T-cell (primary cell): Measurements from ENCODE around the gene ZSWIM6. TPM values are rescaled to one million over a fixed set of nuclear protein-coding genes. Genes with fewer than 3 reads are reported as not detected.

Experiments used
- ATAC-seq, 4 experiments: fragments of 200-7000 bp in 3 of 4; fragments of 150-1000 bp in 1 of 4; cut with Tn5 transposase; replicated peaks in 1 of 4; 1 replicate in 3 of 4; 2 replicates in 1 of 4; pipeline ENCODE4 v1.10.0; 2021; ENCODE audit warnings: moderate library complexity in 3 of 4, mild to moderate bottlenecking in 2 of 4, moderate number of reproducible peaks in 1 of 4
- CTCF ChIA-PET, 2 donors: fragments of 300-600 bp; sonication (Branson Sonifier 250); formaldehyde crosslinking; loops; one replicate each; lab custom pipeline; 2022; ENCODE audit warnings: antibody characterized with exemption in 2 of 2; lab: Charles Lee
- POLR2A ChIA-PET, 2 donors: fragments of 300-600 bp; sonication (Branson Sonifier 250); formaldehyde crosslinking; loops; one replicate each; lab custom pipeline; 2022; ENCODE audit warnings: antibody characterized with exemption in 2 of 2; lab: Charles Lee
- DNase-seq, 35 experiments: peaks; one replicate each; pipeline versions ENCODE4 v3.0.0 to v3.0.0-alpha.2; 2013 to 2023
- H3K27ac ChIP-seq: one replicate; pipeline ENCODE4 v1.5.1; 2013; ENCODE audit warnings: low read length
- H3K27me3 ChIP-seq, 2 experiments: replicated peaks in 1 of 2; 1 replicate in 1 of 2; 2 replicates in 1 of 2; pipeline versions ENCODE4 v1.6.1 to v1.7.0; 2013; ENCODE audit warnings: low read length in 1 of 2, mixed read lengths in 1 of 2; ENCODE audit not compliant: control insufficient read depth in 2 of 2, insufficient read depth in 2 of 2; ENCODE audit errors: extremely low read depth in 1 of 2
- H3K36me3 ChIP-seq, 2 donors: 1 replicate in 1 of 2; 2 replicates in 1 of 2; pipeline versions ENCODE4 v1.6.1 to v1.7.0; 2013; ENCODE audit warnings: low read length in 1 of 2; ENCODE audit not compliant: control insufficient read depth in 2 of 2, insufficient read depth in 1 of 2; ENCODE audit errors: extremely low read depth in 1 of 2
- H3K4me1 ChIP-seq, 2 experiments: 1 replicate in 1 of 2; 2 replicates in 1 of 2; pipeline versions ENCODE4 v1.6.1 to v1.7.0; 2013; ENCODE audit warnings: low read length in 2 of 2, mixed read lengths in 1 of 2; ENCODE audit not compliant: insufficient read depth in 2 of 2, control insufficient read depth in 1 of 2; ENCODE audit errors: extremely low read depth in 1 of 2
- H3K4me3 ChIP-seq, 2 donors: 1 replicate in 1 of 2; 2 replicates in 1 of 2; pipeline versions ENCODE4 v1.5.1 to v1.7.0; 2013; ENCODE audit warnings: mild to moderate bottlenecking in 2 of 2, low read length in 1 of 2, moderate library complexity in 1 of 2; ENCODE audit not compliant: control insufficient read depth in 1 of 2; ENCODE audit errors: extremely low read depth in 1 of 2
- H3K9me3 ChIP-seq: 2 replicates; pipeline ENCODE4 v1.7.0; 2013
- H3K27ac Mint-ChIP-seq, 2 donors: one replicate each; pipeline ENCODE4 v1.8.0; 2020 to 2021; ENCODE audit warnings: mild to moderate bottlenecking in 2 of 2, mixed read lengths in 2 of 2
- H3K27me3 Mint-ChIP-seq, 2 donors: one replicate each; pipeline ENCODE4 v1.8.0; 2021 to 2022; ENCODE audit warnings: mixed read lengths in 2 of 2
- H3K36me3 Mint-ChIP-seq: one replicate; pipeline ENCODE4 v1.8.0; 2021; ENCODE audit warnings: mixed read lengths
- H3K4me1 Mint-ChIP-seq, 3 donors: one replicate each; pipeline ENCODE4 v1.8.0; 2020 to 2022; ENCODE audit warnings: mixed read lengths in 3 of 3, mild to moderate bottlenecking in 1 of 3
- H3K4me3 Mint-ChIP-seq, 3 donors: one replicate each; pipeline ENCODE4 v1.8.0; 2020 to 2022; ENCODE audit warnings: mild to moderate bottlenecking in 3 of 3, mixed read lengths in 3 of 3, moderate library complexity in 3 of 3
- H3K9me3 Mint-ChIP-seq, 3 donors: one replicate each; pipeline ENCODE4 v1.8.0; 2020 to 2022; ENCODE audit warnings: mixed read lengths in 3 of 3
- WGBS: methylation state at CpG from one replicate; pipeline ENCODE4 v1.1.5; 2013; ENCODE audit warnings: missing lambda C conversion rate; ENCODE audit not compliant: insufficient coverage; 5-methylcytosine and 5-hydroxymethylcytosine counted together
- total RNA-seq, 35 experiments: library from RNA in 6 of 35; stranded (reverse) in 6 of 35; fragments of 120-200 nt in 1 of 35; gene quantifications; one replicate each; pipeline versions ENCODE4 v1.2.1 to v1.2.4 and lab custom pipeline; 2013 to 2026

The ZSWIM6 gene
- total RNA-seq, 5 donors from 2014 or later (not counting 1 experiment from before 2014, with no cell fraction given): 8.3 to 11.3 (median 10.1) TPM

- H3K27ac ChIP-seq: no peak overlapping the region
- peaks cover 22% of the 10 kb centered on the region for H3K36me3 Mint-ChIP-seq
- 100% methylated on average over 2 of the region's 2 CpGs for WGBS
- no peak overlapping the region for H3K4me3 ChIP-seq
- ChIA-PET POLR2A (interaction anchor here in 1 of 2 donors (0.8 kb wide), 1 partner anchor 21 kb away, joined by 3 read pairs; no protein-coding TSS in a partner anchor), CTCF (interaction anchor here (0.7 to 1.2 kb wide), 3 partner anchors 51 to 295 kb away, joined by 3 to 4 read pairs (median 3); no protein-coding TSS in a partner anchor)
- H3K9me3 ChIP-seq: no peaks in the 10 kb centered on the region
- H3K27ac Mint-ChIP-seq: no peak overlapping the region
- ATAC-seq (no peak), DNase-seq (peak in 1 of 35 experiments; percentile 42)
- H3K4me1 Mint-ChIP-seq: peaks cover 31 to 43% (median 34%) of the 10 kb centered on the region in 3 donors
- H3K27me3 Mint-ChIP-seq: no peaks in the 10 kb centered on the region
- peak overlapping the region in 1 of 3 donors; percentile 16 for H3K4me3 Mint-ChIP-seq
- H3K4me1 ChIP-seq: no peaks in the 10 kb centered on the region
- no peaks in the 10 kb centered on the region for H3K27me3 ChIP-seq
- H3K36me3 ChIP-seq: no peaks in the 10 kb centered on the region
- H3K9me3 Mint-ChIP-seq: peaks cover 3 to 10% (median 4%) of the 10 kb centered on the region in 3 donors
These were observed 25.7 kb downstream of the ZSWIM6 start for GRCh38 chr5:61357745-61358144.

- peak in 3 of 35 experiments; percentile 3 to 14 (median 14) for DNase-seq
- Histone ChIP-seq H3K9me3 (no peaks in the 10 kb centered on the region), H3K27ac (no peak overlapping the region), H3K27me3 (no peaks in the 10 kb centered on the region), H3K4me3 (no peak overlapping the region), H3K36me3 (peaks cover 0 to 2% of the 10 kb centered on the region in 2 donors), H3K4me1 (no peaks in the 10 kb centered on the region)
- CTCF ChIA-PET: interaction anchor here in 1 of 2 donors (0.6 to 0.7 kb wide), 2 partner anchors 96 to 126 kb away, joined by 3 read pairs; no protein-coding TSS in a partner anchor
- Mint-ChIP-seq H3K36me3 (peaks cover 31% of the 10 kb centered on the region), H3K9me3 (peaks cover 1 to 2% (median 2%) of the 10 kb centered on the region in 3 donors), H3K4me1 (peaks cover 22 to 33% (median 25%) of the 10 kb centered on the region in 3 donors), H3K4me3 (no peak overlapping the region), H3K27ac (no peak overlapping the region), H3K27me3 (no peaks in the 10 kb centered on the region)
- WGBS: no CpG with 5 or more reads among the region's 2 CpGs
- ATAC-seq: peak in 1 of 4 experiments; percentile 22
- POLR2A ChIA-PET: no interaction called here
These were observed 30.8 kb downstream of the ZSWIM6 start for GRCh38 chr5:61362796-61363368.

GRCh38 chr5:61363401-61364114 lies 31.5 kb downstream of the ZSWIM6 start:
- DNase-seq (no peak), ATAC-seq (no peak)
- Histone ChIP-seq H3K36me3 (peaks cover 0 to 2% of the 10 kb centered on the region in 2 donors), H3K27me3 (no peaks in the 10 kb centered on the region), H3K27ac (no peak overlapping the region), H3K4me1 (no peaks in the 10 kb centered on the region), H3K9me3 (no peaks in the 10 kb centered on the region), H3K4me3 (no peak overlapping the region)
- Mint-ChIP-seq H3K9me3 (no peaks in the 10 kb centered on the region), H3K4me1 (peaks cover 23 to 29% (median 25%) of the 10 kb centered on the region in 3 donors), H3K36me3 (peaks cover 29% of the 10 kb centered on the region), H3K27ac (no peak overlapping the region), H3K27me3 (no peaks in the 10 kb centered on the region), H3K4me3 (no peak overlapping the region)
- WGBS: 100% methylated on average over 2 of the region's 3 CpGs
- CTCF ChIA-PET: interaction anchor here in 1 of 2 donors (0.7 kb wide), 1 partner anchor 125 kb away, joined by 3 read pairs; no protein-coding TSS in a partner anchor
- POLR2A ChIA-PET: no interaction called here

- no peaks in the 10 kb centered on the region for H3K27me3 Mint-ChIP-seq
- CTCF ChIA-PET: interaction anchor here in 1 of 2 donors (0.7 kb wide), 1 partner anchor 85 kb away, joined by 3 read pairs; no protein-coding TSS in a partner anchor
- peaks cover 17% of the 10 kb centered on the region for H3K36me3 Mint-ChIP-seq
These were observed 34.6 kb downstream of the ZSWIM6 start for GRCh38 chr5:61366497-61367240.

GRCh38 chr5:61370506-61370905 lies 38.4 kb downstream of the ZSWIM6 start:
- no peaks in the 10 kb centered on the region for H3K27me3 Mint-ChIP-seq

More at GRCh38 chr5:61366497-61367240, 34.6 kb downstream of the ZSWIM6 start:
- Mint-ChIP-seq H3K27ac (no peak overlapping the region), H3K4me1 (peaks cover 10 to 12% (median 11%) of the 10 kb centered on the region in 3 donors), H3K4me3 (no peak overlapping the region), H3K9me3 (no peaks in the 10 kb centered on the region)
- Histone ChIP-seq H3K9me3 (no peaks in the 10 kb centered on the region), H3K4me1 (no peaks in the 10 kb centered on the region), H3K27ac (no peak overlapping the region), H3K27me3 (no peaks in the 10 kb centered on the region), H3K4me3 (no peak overlapping the region), H3K36me3 (peaks cover 0 to 2% of the 10 kb centered on the region in 2 donors)
- POLR2A ChIA-PET: interaction anchor here in 1 of 2 donors (0.6 to 0.7 kb wide), 2 partner anchors 33 to 96 kb away, joined by 3 read pairs; no protein-coding TSS in a partner anchor
- DNase-seq: no peak
- peak in 1 of 4 experiments; percentile 8 for ATAC-seq
- no CpG with 5 or more reads among the region's 7 CpGs for WGBS

GRCh38 chr5:61371474-61371873 lies 39.4 kb downstream of the ZSWIM6 start:
- 95% methylated on average over 5 of the region's 5 CpGs for WGBS
- no peaks in the 10 kb centered on the region for H3K9me3 Mint-ChIP-seq
- Histone ChIP-seq H3K36me3 (no peaks in the 10 kb centered on the region), H3K27me3 (no peaks in the 10 kb centered on the region), H3K27ac (no peak overlapping the region), H3K4me3 (no peak overlapping the region), H3K9me3 (no peaks in the 10 kb centered on the region), H3K4me1 (no peaks in the 10 kb centered on the region)
- ATAC-seq (no peak), DNase-seq (no peak)
- ChIA-PET POLR2A (no interaction called here), CTCF (no interaction called here)
- no peak overlapping the region for H3K4me3 Mint-ChIP-seq
- H3K4me1 Mint-ChIP-seq: peaks cover 9 to 13% (median 9%) of the 10 kb centered on the region in 3 donors
- H3K27me3 Mint-ChIP-seq: no peaks in the 10 kb centered on the region
- H3K27ac Mint-ChIP-seq: no peak overlapping the region
- H3K36me3 Mint-ChIP-seq: peaks cover 16% of the 10 kb centered on the region

More at GRCh38 chr5:61370506-61370905, 38.4 kb downstream of the ZSWIM6 start:
- 100% methylated on average over 2 of the region's 2 CpGs for WGBS
- no peaks in the 10 kb centered on the region for H3K9me3 ChIP-seq
- Mint-ChIP-seq H3K9me3 (no peaks in the 10 kb centered on the region), H3K4me1 (peaks cover 12 to 13% (median 12%) of the 10 kb centered on the region in 3 donors), H3K4me3 (no peak overlapping the region), H3K27ac (no peak overlapping the region), H3K36me3 (peaks cover 19% of the 10 kb centered on the region)
- ChIA-PET CTCF (no interaction called here), POLR2A (no interaction called here)
- no peaks in the 10 kb centered on the region for H3K4me1 ChIP-seq
- no peaks in the 10 kb centered on the region for H3K36me3 ChIP-seq
- ATAC-seq (no peak), DNase-seq (no peak)
- H3K27me3 ChIP-seq: no peaks in the 10 kb centered on the region
- no peak overlapping the region for H3K4me3 ChIP-seq
- H3K27ac ChIP-seq: no peak overlapping the region
